Activated CD4-positive, alpha-beta T cell treated with anti-CD3 and anti-CD28 coated beads for 24 hours (primary cell): ENCODE measurements around the gene LRRC46.
A peak's percentile ranks its signal among the peaks of the same experiment; 100 is the strongest.

Experiments used
- DNase-seq, 2 donors: peaks; one replicate each; pipeline ENCODE4 v3.0.0-alpha.2; 2020; ENCODE audit warnings: low read depth in 2 of 2

LRRC46 gene

DNA sequence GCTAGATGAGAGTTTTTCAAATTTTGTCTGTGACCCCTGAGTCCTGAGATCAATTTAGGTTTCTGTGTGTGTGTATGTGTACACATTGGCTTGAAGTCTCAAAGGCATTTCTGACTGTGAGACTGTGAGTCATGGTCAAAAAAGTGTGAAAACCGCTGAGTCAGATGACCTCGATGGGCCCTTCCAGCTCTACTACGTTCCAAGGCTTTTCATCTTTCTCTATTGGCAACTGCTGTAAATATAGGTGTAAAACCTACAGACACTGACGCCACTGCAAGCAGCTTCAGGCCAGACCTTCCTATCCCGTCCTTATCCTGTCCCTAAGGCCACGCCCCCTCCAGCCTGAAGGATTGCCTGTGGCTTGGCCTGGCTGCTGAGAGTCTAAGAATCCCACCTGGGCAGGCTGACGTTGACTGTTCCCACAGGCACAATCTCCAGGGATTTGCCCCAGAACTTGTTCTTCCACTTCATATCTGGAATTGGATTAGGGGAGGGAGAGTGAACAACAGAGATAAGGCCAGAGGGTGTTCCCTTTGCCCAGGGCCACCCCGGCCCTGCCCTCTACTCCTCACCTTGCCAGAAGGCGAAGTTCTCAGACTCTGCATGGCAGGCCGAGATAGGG is 21.2 kb upstream of the LRRC46 start:
- DNase-seq: no peak

- DNase-seq: no peak
These were observed 20.4 kb upstream of the LRRC46 start for GRCh38 chr17:47810901-47811635.

- DNase-seq: no peak
These were observed 19.8 kb upstream of the LRRC46 start for GRCh38 chr17:47811709-47812108.

- DNase-seq: no peak
These were observed 19.1 kb upstream of the LRRC46 start for GRCh38 chr17:47812146-47812920.

GRCh38 chr17:47813077-47813476 is 18.4 kb upstream of the LRRC46 start:
- no peak for DNase-seq

GRCh38 chr17:47813512-47814031 is 17.9 kb upstream of the LRRC46 start:
- DNase-seq: no peak

DNA sequence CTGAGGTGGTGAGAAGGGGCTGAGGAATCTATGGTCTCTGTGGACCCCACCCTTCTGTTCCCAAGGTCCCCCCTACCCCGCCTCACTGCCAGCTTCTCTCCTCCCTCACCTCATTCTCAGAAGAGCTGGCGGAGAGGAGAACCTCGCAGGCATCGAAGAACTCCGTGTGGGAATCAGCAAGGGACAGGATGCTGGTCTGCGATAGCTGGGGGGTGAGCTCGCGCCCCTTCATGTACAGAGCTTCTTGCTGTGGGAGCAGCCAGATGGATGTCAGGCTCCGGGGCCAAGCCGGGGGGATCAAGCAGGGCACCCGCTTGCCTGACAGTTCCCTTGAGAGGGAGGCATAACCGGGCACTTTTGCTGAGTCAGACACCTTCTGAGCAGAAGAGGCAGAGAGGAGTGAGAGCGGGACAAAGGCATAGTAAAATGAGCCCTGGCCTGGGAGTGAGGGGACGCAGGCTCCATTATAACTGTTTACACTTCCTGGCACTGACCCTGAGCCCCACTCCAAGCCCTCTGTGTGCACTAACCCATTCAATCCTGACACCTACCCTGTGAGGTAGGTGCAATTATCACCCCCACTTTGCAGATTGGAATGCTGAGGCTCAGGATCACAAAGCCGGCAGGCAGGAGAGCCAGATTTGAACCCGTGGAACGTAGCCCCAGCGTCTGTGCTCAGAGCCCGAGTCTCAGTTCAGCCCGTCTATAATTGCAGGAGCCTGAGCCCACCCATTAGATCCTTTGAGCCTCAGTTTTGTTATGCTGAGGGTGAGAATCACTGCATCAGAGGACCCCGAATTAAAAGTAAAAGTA is 16.2 kb upstream of the LRRC46 start:
- DNase-seq: no peak

- no peak for DNase-seq
These were observed 15.2 kb upstream of the LRRC46 start for GRCh38 chr17:47816111-47816735.

GRCh38 chr17:47816947-47817346 is 14.5 kb upstream of the LRRC46 start:
- DNase-seq: no peak

DNA sequence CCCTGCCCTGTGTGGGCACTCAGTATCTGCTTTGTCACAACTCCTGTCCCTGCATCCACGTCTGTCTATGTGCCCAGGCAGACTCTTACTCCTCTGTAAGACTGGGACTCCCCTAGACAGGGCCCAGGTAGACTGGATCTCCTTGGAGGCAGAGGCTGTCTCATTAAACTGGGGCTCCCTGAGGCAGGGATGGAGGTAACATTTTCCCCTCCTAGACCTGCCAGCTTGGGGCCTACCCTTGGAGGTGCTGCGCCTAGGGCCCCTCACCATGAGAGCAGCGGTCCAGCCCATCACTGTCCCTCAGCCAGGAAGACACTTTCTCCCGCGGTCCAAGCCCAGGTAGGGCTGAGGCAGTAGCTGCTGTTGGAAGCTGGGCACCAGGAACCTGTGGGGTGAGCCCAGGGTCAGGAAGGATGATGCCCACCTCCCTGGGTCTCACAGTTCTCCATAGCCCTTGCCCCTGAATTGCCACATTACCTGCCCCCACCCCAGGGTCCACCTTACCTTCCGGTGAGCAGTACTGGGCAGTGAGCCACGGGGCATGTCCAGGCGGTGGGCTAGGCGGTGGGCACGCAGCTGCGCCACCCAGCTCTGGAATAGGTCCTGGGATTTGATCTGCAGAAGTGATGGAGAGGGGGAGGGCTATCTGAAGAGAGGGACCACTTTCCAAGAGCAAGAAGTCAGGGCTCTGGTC is 13.3 kb upstream of the LRRC46 start:
- no peak for DNase-seq

GRCh38 chr17:47819475-47819874 is 12.0 kb upstream of the LRRC46 start:
- no peak for DNase-seq

DNA sequence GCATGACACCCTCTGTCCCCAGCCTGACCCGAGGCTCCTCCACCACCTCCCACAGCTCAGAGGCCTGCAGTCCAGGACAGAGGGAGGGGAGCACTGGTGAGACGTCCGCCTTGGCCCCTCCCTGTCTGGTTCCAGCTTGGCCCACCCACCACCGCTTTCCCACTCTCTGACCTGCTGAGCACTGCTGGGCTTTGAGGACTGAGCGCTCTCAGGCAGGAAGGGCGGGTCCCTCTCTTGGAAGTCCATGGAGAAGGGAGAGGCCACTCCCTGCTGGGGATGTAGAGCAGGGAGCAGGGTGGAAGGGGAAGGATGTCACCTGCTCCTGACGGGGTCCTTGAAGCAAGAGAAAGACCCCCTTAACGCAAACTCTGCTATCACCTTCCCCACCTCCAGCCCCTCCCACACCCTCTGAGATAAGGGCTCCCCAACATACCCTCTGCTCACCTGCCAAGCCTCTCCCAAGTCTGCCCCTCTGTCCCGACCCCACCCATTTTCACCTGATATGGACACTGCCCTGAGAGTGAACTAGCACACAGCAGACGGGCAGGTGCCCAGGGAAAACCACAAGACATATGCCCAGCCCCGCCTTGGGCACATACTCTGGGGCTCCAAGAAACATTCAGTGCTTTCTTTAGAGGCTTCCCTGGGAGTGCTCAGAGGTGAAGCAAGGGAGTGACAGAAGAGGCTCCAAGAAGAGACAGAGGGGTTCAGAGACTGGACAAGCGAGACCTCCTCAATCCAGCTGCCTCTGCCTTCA is 11.3 kb upstream of the LRRC46 start:
- no peak for DNase-seq

DNA sequence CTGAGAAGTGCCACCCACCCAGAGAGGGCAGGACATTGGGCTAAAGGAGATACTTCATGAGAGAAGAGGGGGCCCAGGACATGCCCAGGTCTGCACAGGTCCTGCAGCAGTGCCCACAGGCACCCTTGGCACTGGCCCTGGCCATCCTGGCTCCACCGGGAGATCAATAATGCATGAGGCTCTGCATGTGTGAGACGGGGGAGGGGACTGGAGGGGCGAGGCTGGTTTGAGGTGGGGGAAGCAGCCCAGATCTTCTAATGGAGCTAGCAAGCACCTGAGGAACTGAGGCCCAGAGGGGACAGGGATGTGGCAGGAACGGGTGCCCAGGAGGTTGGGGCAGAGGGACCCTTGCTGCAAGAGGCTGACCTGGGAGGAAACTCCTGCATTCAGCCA is 10.4 kb upstream of the LRRC46 start:
- DNase-seq: no peak

DNA sequence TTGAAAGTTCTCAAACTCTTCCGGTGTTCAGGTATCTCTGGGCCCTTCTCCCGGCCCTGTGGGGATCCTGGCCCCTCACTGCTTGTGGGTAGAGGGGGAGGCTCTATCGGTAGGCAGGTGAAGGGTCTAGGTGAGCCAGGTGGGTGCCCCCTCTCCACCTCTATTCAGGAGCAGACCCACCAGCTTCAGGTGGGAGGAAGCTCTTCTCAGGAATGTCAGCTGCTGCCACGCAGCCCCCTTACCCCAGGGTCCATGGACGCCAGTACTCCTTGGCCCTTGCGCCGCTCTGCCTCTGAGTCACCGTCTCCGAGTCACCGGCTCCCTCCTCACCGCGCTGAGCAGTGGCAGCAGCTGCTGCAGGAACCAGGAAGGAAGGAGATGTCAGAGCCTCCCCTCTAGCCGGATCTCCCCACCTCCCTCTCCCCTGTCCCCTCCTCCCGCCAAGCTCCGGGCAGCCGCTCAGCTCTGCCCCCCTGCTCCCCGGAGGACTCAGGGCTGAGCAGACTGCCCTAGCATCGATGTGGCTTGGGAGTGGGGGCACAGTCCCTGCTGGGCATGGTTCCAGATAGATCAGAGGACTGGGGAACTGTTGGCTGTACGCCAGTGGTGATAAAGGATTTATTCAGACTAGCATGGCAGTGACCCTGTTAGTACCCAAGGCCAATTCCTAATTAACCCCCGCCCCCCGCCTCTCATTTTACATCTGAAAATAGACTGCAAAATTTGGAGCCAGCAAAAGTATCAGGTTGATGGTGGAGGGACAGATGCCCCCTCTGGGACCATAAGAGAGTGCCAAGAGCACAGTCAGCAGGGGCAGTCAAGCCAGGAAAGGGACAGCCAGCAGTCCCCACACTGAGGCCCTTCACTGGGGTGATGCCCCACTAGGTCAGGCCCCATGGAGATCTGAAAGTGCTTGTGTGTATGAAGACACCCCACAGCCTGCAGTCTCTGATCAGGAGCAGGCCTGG is 9.8 kb upstream of the LRRC46 start, which contains the start of gene OSBPL7:
Gene OSBPL7, minus strand, starts transcription at position 371 of the 968 bp plus-strand sequence. CDS start 1,516 bp downstream, outside the sequence.
- DNase-seq: peak; percentile 49 to 57

- DNase-seq: no peak
These were observed 8.7 kb upstream of the LRRC46 start for GRCh38 chr17:47822785-47823184.

DNA sequence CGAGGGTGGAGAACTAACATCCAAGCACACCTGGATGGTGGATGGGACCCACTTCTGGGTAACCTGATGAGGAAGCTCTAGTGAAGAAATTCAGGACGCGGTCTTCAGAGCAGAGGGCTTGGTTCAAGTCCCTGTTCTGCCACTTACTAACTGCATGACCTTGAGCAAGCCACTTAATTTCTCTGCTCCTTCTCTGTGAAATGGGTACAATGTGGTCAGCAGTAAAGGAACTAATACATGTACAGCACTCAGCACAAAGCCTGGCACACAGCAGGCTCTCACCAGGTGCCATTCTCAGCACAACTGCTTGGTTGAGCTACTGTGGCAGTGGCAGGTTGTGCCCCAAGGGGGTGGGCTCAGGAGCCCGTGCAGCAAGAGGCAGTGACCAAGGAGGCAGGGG is 8.0 kb upstream of the LRRC46 start:
- DNase-seq: no peak

DNA sequence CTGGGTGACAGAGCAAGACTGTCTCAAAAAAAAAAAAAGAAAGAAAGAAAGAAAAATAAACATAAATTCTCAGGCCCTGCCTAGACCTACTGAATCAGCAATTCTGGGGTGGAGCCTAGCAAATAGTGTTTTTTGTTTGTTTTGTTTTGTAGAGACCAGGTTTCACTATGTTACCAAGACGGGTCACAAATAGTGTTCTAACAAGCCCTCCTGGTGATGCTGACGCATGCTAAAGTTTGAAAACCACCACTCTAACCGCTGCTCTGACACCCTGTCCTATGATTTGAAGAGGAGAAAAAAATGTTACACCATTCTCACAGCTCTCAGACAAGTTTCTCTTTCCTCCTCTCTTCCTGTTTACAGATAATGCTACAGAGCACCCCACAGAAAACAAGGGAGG is 1.6 kb upstream of the LRRC46 start:
- DNase-seq: no peak

- no peak for DNase-seq
These were observed 971 bp upstream of the LRRC46 start for GRCh38 chr17:47830396-47831002.
